Body of pancreas (tissue), 4 donors: ENCODE measurements around the gene MORN1. TPM values are rescaled to one million over a fixed set of nuclear protein-coding genes. Genes with fewer than 3 reads are reported as not detected.

Experiments used
- ATAC-seq: fragments of 150-250 bp; one replicate; pipeline ENCODE4 v1.9.1; 2016
- DNase-seq, 4 donors: peaks; one replicate each; pipeline ENCODE4 v3.0.0-alpha.2; 2019
- H3K27ac ChIP-seq, 4 donors: fragments of 200-600 bp; sonication (generic); 1 replicate in 3 of 4; 2 replicates in 1 of 4; pipeline versions ENCODE4 v1.5.1 to v1.6.1; 2016 to 2019; ENCODE audit warnings: mild to moderate bottlenecking in 1 of 4, mixed read lengths in 1 of 4, moderate library complexity in 1 of 4
- H3K27me3 ChIP-seq, 2 donors: fragments of 200-600 bp; sonication (generic); one replicate each; pipeline ENCODE4 v1.6.0; 2016; ENCODE audit warnings: mild to moderate bottlenecking in 1 of 2
- H3K36me3 ChIP-seq, 2 donors: fragments of 200-600 bp; sonication (generic); replicated peaks in 1 of 2; 2 replicates each; pipeline ENCODE4 v1.5.1; 2016; ENCODE audit warnings: low read depth in 2 of 2; ENCODE audit not compliant: insufficient read depth in 1 of 2
- H3K4me1 ChIP-seq: fragments of 200-600 bp; sonication (generic); one replicate; pipeline ENCODE4 v1.6.0; 2016
- H3K4me3 ChIP-seq, 2 donors: fragments of 200-600 bp; sonication (generic); 1 replicate in 1 of 2; 2 replicates in 1 of 2; pipeline ENCODE4 v1.5.1; 2016 to 2019
- H3K9me3 ChIP-seq, 3 donors: fragments of 200-600 bp; sonication (generic); 1 replicate in 2 of 3; 2 replicates in 1 of 3; pipeline ENCODE4 v1.5.1; 2016
- CTCF ChIP-seq, 7 experiments: fragments of 450-650 bp in 4 of 7; fragments of 200-600 bp in 3 of 7; sonication (generic) in 3 of 7; IDR thresholded peaks; one replicate each; pipeline ENCODE4 v1.5.1; 2016 to 2019; ENCODE audit warnings: antibody characterized with exemption in 7 of 7
- POLR2A ChIP-seq, 3 donors: fragments of 450-650 bp; IDR thresholded peaks; one replicate each; pipeline ENCODE4 v1.6.1; 2016; ENCODE audit warnings: antibody characterized with exemption in 3 of 3, mild to moderate bottlenecking in 2 of 3
- WGBS, 2 donors: methylation state at CpG; one replicate each; pipeline ENCODE4 v1.1.5; 2017; 5-methylcytosine and 5-hydroxymethylcytosine counted together
- intact Hi-C: fragments of 100-400 bp; cut with DNase I; formaldehyde crosslinking; loops from one replicate; pipeline ENCODE4 v1.15.1; 2023
- total RNA-seq, 2 donors: library from RNA; depleted of rRNA; stranded (reverse); fragments of >200 nt; gene quantifications; one replicate each; pipeline ENCODE4 v1.1.0, GENCODE V29; 2016

The MORN1 gene
- total RNA-seq, 2 donors from 2014 or later: 7.0 to 17.8 TPM

GRCh38 chr1:2397007-2397679 is 5.8 kb upstream of the MORN1 start:
- intact Hi-C loops: no loop called here
- no peak overlapping the region for H3K27ac ChIP-seq
- peaks cover 0 to 30% of the 10 kb centered on the region in 2 donors for H3K36me3 ChIP-seq
- H3K9me3 ChIP-seq: no peaks in the 10 kb centered on the region
- ATAC-seq (no peak), DNase-seq (no peak)
- peaks cover 32% of the 10 kb centered on the region for H3K4me1 ChIP-seq
- H3K27me3 ChIP-seq: no peaks in the 10 kb centered on the region
- TF ChIP-seq POLR2A (IDR thresholded peaks at IDR 0.05): no peak
- TF ChIP-seq CTCF (IDR thresholded peaks at IDR 0.05): no peak
- WGBS, 2 donors: 84 to 91% methylated on average over 17 to 19 of the region's 19 CpGs
- no peak overlapping the region for H3K4me3 ChIP-seq

GRCh38 chr1:2396476-2396875 is 5.1 kb upstream of the MORN1 start:
- WGBS, 2 donors: 86 to 91% methylated on average over 5 of the region's 5 CpGs
- no peak overlapping the region for H3K4me3 ChIP-seq
- DNase-seq: no peak
- H3K27me3 ChIP-seq: no peaks in the 10 kb centered on the region
- H3K4me1 ChIP-seq: peaks cover 32% of the 10 kb centered on the region
- H3K9me3 ChIP-seq: no peaks in the 10 kb centered on the region
- intact Hi-C loops: no loop called here
- ATAC-seq: no peak
- peaks cover 0 to 26% of the 10 kb centered on the region in 2 donors for H3K36me3 ChIP-seq
- no peak for TF ChIP-seq CTCF (IDR thresholded peaks at IDR 0.05)
- TF ChIP-seq POLR2A (IDR thresholded peaks at IDR 0.05): no peak
- no peak overlapping the region for H3K27ac ChIP-seq

- WGBS, 2 donors: 78 to 83% methylated on average over 16 to 17 of the region's 17 CpGs
- no peak for DNase-seq
- H3K36me3 ChIP-seq: peaks cover 0 to 26% of the 10 kb centered on the region in 2 donors
- ATAC-seq: no peak
- no peaks in the 10 kb centered on the region for H3K9me3 ChIP-seq
- H3K4me1 ChIP-seq: peaks cover 33% of the 10 kb centered on the region
- no peak for TF ChIP-seq POLR2A (IDR thresholded peaks at IDR 0.05)
- no peak for TF ChIP-seq CTCF (IDR thresholded peaks at IDR 0.05)
- no peaks in the 10 kb centered on the region for H3K27me3 ChIP-seq
- H3K4me3 ChIP-seq: no peak overlapping the region
- intact Hi-C loops: no loop called here
- no peak overlapping the region for H3K27ac ChIP-seq
Measured at GRCh38 chr1:2396059-2396458, 4.7 kb upstream of the MORN1 start.

GRCh38 chr1:2395245-2395644 is 3.9 kb upstream of the MORN1 start:
- peaks cover 41% of the 10 kb centered on the region for H3K4me1 ChIP-seq
- TF ChIP-seq POLR2A (IDR thresholded peaks at IDR 0.05) (no peak), CTCF (IDR thresholded peaks at IDR 0.05) (no peak)
- peak overlapping the region in 1 of 4 donors; percentile 4 for H3K27ac ChIP-seq
- peaks cover 0 to 21% of the 10 kb centered on the region in 2 donors for H3K36me3 ChIP-seq
- no peak for ATAC-seq
- no peak overlapping the region for H3K4me3 ChIP-seq
- H3K27me3 ChIP-seq: no peaks in the 10 kb centered on the region
- H3K9me3 ChIP-seq: no peaks in the 10 kb centered on the region
- 83% methylated on average over 8 to 10 of the region's 10 CpGs for WGBS, 2 donors
- no peak for DNase-seq
- intact Hi-C loops: no loop called here

GRCh38 chr1:2394761-2395160 is 3.4 kb upstream of the MORN1 start:
- WGBS, 2 donors: 58 to 62% methylated on average over 3 to 11 of the region's 11 CpGs
- H3K4me1 ChIP-seq: peaks cover 45% of the 10 kb centered on the region

More at GRCh38 chr1:2394761-2395160, 3.4 kb upstream of the MORN1 start:
- no peak overlapping the region for H3K4me3 ChIP-seq
- intact Hi-C loops: no loop called here
- no peaks in the 10 kb centered on the region for H3K27me3 ChIP-seq
- peaks cover 0 to 20% of the 10 kb centered on the region in 2 donors for H3K36me3 ChIP-seq
- peak overlapping the region in 2 of 4 donors; percentile 4 to 95 for H3K27ac ChIP-seq
- no peak for ATAC-seq
- no peak for TF ChIP-seq CTCF (IDR thresholded peaks at IDR 0.05)
- no peak for TF ChIP-seq POLR2A (IDR thresholded peaks at IDR 0.05)
- DNase-seq: no peak
- no peaks in the 10 kb centered on the region for H3K9me3 ChIP-seq
